ENCODE results near the gene MICAL1. TPM values are rescaled to one million over a fixed set of nuclear protein-coding genes. Genes with fewer than 3 reads are reported as not detected.

Gene MICAL1
- total and polyA plus RNA-seq, 2 experiments from 2014 or later = 8.6 to 19.6 TPM

- TF ChIP-seq, protein P1, sequence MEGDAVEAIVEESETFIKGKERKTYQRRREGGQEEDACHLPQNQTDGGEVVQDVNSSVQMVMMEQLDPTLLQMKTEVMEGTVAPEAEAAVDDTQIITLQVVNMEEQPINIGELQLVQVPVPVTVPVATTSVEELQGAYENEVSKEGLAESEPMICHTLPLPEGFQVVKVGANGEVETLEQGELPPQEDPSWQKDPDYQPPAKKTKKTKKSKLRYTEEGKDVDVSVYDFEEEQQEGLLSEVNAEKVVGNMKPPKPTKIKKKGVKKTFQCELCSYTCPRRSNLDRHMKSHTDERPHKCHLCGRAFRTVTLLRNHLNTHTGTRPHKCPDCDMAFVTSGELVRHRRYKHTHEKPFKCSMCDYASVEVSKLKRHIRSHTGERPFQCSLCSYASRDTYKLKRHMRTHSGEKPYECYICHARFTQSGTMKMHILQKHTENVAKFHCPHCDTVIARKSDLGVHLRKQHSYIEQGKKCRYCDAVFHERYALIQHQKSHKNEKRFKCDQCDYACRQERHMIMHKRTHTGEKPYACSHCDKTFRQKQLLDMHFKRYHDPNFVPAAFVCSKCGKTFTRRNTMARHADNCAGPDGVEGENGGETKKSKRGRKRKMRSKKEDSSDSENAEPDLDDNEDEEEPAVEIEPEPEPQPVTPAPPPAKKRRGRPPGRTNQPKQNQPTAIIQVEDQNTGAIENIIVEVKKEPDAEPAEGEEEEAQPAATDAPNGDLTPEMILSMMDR (IDR thresholded peaks at IDR 0.05; ENCODE audit: low read depth, low read length) = no peak
- Histone ChIP-seq H3K36me3 (no peaks in the 10 kb centered on the region), H3K27me3 (peaks cover 7% of the 10 kb centered on the region), H3K9me3 (ENCODE audit: low read depth) (no peaks in the 10 kb centered on the region), H3K4me1 (ENCODE audit: low read depth) (no peaks in the 10 kb centered on the region), H3K4me3 (no peak overlapping the region), H3K27ac (no peak overlapping the region)
- DNase-seq (ENCODE audit: low read depth in 1 of 2, low spot score in 1 of 2) = no peak
Observed at GRCh38 chr6:109450801-109451200, 4.8 kb downstream of the MICAL1 start.

DNA sequence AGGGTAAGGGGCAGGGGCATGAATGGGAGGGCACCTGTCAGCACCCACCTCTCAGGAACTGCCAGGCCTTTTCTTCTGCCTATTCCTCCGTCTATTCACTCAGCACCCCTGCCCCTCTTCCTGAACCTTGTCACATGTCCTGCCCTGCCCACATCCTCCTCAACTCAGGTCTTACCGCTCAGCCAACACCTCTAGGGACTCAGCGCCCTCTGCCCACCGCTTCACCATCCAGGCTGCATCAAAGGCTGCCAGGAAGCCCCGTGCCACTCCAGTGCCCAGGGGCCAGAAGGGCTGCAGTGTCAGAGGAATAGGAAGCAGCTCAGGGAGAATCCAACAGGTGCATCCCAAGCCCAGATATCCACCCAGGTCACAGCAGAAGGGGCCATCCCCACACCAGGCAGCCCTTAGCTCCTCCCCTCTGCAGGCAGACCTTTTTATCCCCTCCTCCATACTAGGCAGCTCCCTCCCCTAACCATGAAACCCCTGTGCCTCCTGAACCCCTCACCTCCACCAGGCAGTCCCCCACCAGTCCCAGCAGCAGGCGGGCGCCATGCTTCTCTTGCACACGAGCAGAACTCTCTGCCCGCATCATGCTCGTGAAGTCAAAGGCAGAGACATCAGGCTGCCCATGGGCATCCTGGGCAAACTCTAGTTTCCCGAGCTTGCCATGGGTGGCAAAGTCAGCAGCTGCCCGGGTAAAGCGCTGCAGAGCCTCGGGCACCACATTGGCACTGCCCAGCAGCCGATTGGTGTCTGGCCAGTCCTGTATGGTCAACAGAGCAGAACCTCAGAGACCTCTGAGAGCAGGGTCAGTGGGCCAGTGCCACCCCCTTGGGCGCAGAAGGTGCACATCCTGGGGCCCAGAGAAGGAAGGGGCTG, 5.5 kb downstream of the MICAL1 start:
- Histone ChIP-seq H3K36me3 (no peaks in the 10 kb centered on the region), H3K4me1 (ENCODE audit: low read depth) (no peaks in the 10 kb centered on the region), H3K27me3 (peaks cover 2% of the 10 kb centered on the region), H3K9me3 (ENCODE audit: low read depth) (no peaks in the 10 kb centered on the region), H3K27ac (no peak overlapping the region), H3K4me3 (no peak overlapping the region)
- TF ChIP-seq, protein P1 (IDR thresholded peaks at IDR 0.05; ENCODE audit: low read depth, low read length) = no peak
- no peak for DNase-seq (ENCODE audit: low read depth in 1 of 2, low spot score in 1 of 2)

- H3K4me3 ChIP-seq = no peak overlapping the region
Observed at GRCh38 chr6:109449064-109449794, 6.3 kb downstream of the MICAL1 start.

GRCh38 chr6:109448615-109449014, 7.0 kb downstream of the MICAL1 start:
- Histone ChIP-seq H3K9me3 (ENCODE audit: low read depth) (no peaks in the 10 kb centered on the region), H3K36me3 (no peaks in the 10 kb centered on the region), H3K4me3 (no peak overlapping the region), H3K27me3 (no peaks in the 10 kb centered on the region), H3K4me1 (ENCODE audit: low read depth) (no peaks in the 10 kb centered on the region), H3K27ac (no peak overlapping the region)
- no peak for DNase-seq (ENCODE audit: low read depth in 1 of 2, low spot score in 1 of 2)
- TF ChIP-seq, protein P1 (IDR thresholded peaks at IDR 0.05; ENCODE audit: low read depth, low read length) = no peak

More at GRCh38 chr6:109449064-109449794, 6.3 kb downstream of the MICAL1 start:
- no peak for DNase-seq (ENCODE audit: low read depth in 1 of 2, low spot score in 1 of 2)
- H3K4me1 ChIP-seq (ENCODE audit: low read depth) = no peaks in the 10 kb centered on the region
- TF ChIP-seq, protein P1 (IDR thresholded peaks at IDR 0.05; ENCODE audit: low read depth, low read length) = no peak
- no peaks in the 10 kb centered on the region for H3K9me3 ChIP-seq (ENCODE audit: low read depth)
- no peaks in the 10 kb centered on the region for H3K27me3 ChIP-seq
- H3K27ac ChIP-seq = no peak overlapping the region
- no peaks in the 10 kb centered on the region for H3K36me3 ChIP-seq

DNA sequence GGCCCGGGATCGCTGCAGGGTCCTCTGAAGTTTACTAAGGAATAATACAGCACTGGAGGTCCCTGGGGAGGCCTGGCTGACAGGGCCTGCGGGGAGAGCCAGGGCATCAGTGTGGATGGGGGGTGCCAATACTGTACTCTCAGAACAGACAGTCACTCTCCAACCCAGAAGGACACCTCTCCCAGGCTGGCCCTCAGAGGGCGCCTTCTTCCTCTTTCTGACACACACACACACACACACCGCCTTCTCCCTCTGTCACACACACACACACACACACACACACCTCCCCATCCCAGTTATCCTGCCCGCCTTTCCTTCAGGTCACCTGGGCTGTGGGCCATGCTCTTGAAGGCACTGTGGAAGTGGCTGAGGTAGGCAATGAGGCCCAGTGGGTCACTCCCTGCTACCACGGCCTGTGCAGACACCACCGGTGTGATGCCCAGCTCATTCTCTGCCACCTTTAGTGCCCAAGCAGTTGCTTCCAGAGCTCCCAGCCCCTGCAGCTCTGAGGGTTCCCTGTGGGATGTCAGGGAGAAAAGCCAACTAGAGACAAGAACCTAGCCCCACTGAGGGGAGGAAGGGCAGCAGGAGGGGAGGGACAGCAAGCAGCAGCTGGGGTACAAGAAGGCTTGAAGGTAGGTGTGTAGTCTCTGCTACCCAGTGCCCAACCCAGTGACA, 7.6 kb downstream of the MICAL1 start:
- no peak overlapping the region for H3K27ac ChIP-seq
- no peak overlapping the region for H3K4me3 ChIP-seq
- H3K36me3 ChIP-seq = no peaks in the 10 kb centered on the region
- H3K9me3 ChIP-seq (ENCODE audit: low read depth) = no peaks in the 10 kb centered on the region
- H3K4me1 ChIP-seq (ENCODE audit: low read depth) = no peaks in the 10 kb centered on the region
- TF ChIP-seq, protein P1 (IDR thresholded peaks at IDR 0.05; ENCODE audit: low read depth, low read length) = no peak
- peak in 1 of 2 donors; percentile 20 for DNase-seq (ENCODE audit: low read depth in 1 of 2, low spot score in 1 of 2)
- H3K27me3 ChIP-seq = no peaks in the 10 kb centered on the region

All from cardiac muscle cell (in vitro differentiated cells and primary cell).